ENCODE measurements around the gene TEX54.

DNA sequence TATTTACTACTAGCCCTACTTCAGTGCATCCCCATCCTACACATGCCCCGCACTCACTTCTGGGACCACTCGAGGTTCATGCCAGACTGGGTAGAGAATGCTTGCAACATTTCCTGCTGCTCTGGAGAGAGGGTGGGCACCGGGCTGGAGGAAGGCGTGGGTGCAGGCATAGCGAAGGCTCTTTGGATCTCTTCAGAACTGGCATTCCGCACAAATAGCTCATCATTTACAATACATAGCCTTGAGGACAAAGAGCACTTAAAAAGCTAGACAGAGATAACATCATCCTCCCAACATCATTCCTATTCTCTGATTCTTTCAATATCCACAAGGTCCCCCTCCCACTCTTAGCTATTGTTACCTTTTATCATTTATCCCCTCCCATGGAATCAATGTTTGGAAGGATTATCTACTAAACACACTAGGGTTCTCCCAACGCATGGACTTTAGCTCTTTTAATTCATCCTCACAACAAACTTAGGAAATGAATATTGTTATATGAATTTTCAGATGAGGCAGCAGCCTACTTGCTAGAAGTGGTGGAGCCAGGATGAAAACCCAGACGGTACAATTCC is 38.4 kb downstream of the TEX54 start:
- no peak for TF ChIP-seq POLR2AphosphoS5 (IDR thresholded peaks at IDR 0.05; ENCODE audit: borderline replicate concordance, low read depth, low read length)
- no peak for TF ChIP-seq EZH2 (IDR thresholded peaks at IDR 0.05)
